ENCODE results near the gene CYB561D2.
A peak's percentile ranks its signal among the peaks of the same experiment; 100 is the strongest.

The CYB561D2 gene

DNA sequence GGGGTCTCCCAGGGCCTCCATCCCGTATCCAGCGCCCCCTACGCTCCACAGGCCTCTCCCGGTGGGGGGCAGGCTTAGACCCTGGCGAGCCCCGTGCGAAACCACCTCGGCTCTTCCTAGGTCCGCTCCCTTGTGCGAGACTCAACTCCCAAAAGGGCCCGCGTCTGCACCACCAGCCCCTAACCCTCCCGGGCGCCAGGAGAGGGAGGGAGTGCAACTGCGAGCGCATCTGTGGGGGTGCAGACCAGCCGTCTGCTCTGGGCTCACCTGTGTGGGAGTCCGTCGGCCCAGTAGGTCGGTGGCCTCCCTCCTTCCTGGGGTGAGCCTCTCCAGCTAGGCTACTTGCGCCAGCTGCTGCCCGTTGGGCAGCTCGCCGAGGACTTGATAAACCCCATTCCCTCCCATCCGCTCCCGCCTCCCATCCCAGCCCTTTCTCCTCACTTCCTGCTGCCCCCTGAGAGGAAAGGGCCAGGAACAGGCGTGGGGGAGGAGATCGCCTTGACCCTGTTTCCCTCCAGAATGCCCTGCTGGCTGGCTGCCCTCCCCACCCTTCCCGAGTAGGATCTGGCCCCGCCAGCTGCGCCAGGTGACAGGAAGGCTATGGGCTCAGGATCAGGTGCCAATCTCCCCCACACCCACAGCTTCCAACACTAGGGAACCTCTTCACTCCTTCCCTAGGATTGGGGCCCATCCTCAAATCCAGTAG is 28.1 kb upstream of the CYB561D2 start, which contains the start of gene HYAL2:
Gene HYAL2 (minus strand): TSS at position 360 of the 706 bp plus-strand sequence. CDS start 2,256 bp downstream, outside the sequence.
- in situ Hi-C loops (cut with MboI; ENCODE audit: low pct_unique_long_range_greater_than_20kb, low sequenced_read_pairs): no loop called here

GRCh38 chr3:50323092-50323600 is 27.5 kb upstream of the CYB561D2 start:
- DNase-seq: no peak
- in situ Hi-C loops (cut with MboI; ENCODE audit: low pct_unique_long_range_greater_than_20kb, low sequenced_read_pairs): no loop called here

More for the DNA sequence above, 28.1 kb upstream of the CYB561D2 start, which contains the start of gene HYAL2:
- no peak for DNase-seq

DNA sequence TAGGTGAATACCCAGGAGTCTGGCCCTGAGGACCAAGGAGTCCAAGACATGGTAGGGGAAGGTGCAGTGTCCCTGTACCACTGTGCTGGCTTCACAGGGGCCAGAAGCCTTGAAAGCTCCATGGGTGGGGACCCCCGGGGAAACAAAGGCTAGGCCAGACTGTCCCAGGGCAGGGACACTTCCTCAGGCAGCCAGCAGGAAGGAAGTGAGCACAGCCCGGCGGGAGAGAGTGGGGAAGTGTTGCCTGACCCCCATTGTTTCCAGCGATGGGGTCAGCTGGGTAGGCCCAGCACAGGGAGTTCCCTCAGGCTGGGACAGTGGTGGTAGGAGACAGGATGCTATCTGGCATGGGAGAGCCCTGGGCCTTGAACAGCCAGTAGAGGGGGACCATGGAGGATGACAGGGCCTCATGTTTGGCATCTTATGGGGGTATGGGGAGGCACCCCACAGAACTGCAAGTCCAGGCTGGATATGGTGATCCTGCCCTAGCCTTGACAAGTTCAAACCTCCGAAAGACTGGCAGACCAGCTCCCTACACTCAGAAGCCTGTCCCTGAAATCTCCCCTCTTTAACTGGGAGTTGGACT is 27.0 kb upstream of the CYB561D2 start:
- DNase-seq: no peak
- in situ Hi-C loops (cut with MboI; ENCODE audit: low pct_unique_long_range_greater_than_20kb, low sequenced_read_pairs): no loop called here

DNA sequence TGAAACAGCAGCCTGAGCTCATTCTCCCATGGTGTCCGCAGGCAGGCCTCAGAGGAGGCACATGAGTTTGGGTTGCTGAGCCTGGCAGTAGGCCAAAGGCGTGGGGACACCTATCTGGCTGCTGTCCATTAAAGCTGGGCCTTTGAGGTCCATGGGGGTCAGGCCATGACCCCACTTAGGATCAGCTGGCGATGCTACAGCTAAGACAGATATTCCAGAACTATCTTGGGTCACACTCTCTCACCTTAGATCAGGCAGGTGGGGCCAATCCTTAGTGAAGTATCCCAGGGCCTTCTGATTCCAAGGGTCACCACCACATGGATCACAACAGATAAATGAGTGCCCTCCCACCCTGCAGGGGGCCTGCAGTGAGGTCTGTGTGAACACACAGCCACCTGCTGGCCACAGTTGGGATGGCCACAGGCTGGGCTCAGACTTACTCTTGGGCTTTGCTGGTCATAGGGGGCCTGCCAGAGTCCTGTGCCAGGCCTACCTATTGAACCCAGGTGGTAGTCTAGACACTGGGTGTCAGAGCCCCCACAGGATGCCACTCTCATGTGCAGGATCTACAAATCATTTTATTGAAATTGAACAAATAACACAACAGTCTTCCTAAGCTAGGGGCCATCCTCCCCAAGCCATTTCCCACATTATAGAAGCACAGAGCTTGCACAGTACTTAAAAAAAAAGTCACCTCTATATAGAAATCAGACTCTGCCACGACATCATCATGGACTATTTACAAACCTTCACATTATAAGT is 26.1 kb upstream of the CYB561D2 start:
- in situ Hi-C loops (cut with MboI; ENCODE audit: low pct_unique_long_range_greater_than_20kb, low sequenced_read_pairs): no loop called here
- DNase-seq: peak; percentile 77

- DNase-seq: no peak
- in situ Hi-C loops (cut with MboI; ENCODE audit: low pct_unique_long_range_greater_than_20kb, low sequenced_read_pairs): no loop called here
These were observed 25.6 kb upstream of the CYB561D2 start for GRCh38 chr3:50325113-50325480.

GRCh38 chr3:50325497-50326181 is 25.0 kb upstream of the CYB561D2 start:
- in situ Hi-C loops (cut with MboI; ENCODE audit: low pct_unique_long_range_greater_than_20kb, low sequenced_read_pairs): no loop called here
- DNase-seq: no peak

- no peak for DNase-seq
- in situ Hi-C loops (cut with MboI; ENCODE audit: low pct_unique_long_range_greater_than_20kb, low sequenced_read_pairs): no loop called here
These were observed 24.5 kb upstream of the CYB561D2 start for GRCh38 chr3:50326182-50326541.

DNA sequence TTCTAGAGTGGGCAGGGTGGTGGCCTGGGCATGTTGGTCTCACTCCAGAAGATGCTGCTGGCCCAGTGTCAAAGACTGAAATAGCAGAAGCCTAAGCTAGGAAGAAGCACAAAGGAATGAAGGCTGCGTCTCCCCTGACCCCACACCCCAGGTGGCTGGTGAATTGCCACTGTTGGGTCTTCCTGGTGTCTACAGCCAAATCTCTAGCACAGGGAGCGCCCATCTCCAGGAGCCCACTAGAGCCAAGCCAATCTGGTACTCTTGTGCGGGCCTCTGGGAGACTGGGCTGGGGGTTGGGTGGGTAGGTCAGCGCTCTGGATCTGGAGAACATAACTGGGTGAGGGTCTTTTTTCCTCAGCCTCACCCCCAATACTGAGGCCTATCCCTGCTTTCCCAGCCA is 23.5 kb upstream of the CYB561D2 start:
- no peak for DNase-seq
- in situ Hi-C loops (cut with MboI; ENCODE audit: low pct_unique_long_range_greater_than_20kb, low sequenced_read_pairs): no loop called here

DNA sequence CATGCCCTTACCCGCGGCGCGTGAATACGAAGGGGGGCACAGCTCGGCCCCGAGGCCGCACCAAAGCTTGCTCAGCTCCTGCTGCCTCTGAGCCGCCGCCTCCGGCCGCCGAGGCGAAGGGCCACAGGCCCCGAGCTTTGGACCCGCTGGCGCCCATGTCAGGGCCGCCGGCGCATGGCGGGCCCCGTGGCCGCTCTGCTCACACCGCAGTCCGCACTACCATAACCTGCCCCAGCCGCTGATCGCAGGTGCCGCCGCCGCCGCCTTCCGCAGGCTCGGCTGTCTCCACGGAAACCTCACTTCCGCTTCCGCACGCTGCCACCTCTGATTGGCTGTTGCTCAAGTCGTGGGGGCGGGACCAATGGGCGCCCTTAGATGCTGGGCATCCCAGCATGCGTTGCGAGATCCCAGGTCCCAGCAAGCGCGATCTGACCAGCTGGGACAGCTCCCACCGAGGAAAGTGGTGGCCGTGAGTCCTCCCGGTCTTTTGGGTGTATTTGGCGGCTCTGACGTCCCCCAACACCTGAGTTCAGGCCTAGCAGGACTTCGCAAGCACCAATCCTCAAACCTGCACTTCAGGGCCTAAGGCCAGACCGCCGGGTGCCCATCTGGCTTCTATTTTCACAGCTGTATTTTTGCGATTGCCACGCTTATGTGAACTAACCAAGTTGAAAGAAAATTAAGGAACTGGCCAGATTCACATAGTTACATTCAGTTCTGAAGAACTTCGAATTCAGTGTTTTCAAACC is 22.5 kb upstream of the CYB561D2 start, which contains the start of gene TUSC2:
Gene TUSC2 (minus strand): TSS at position 281 of the 749 bp plus-strand sequence. CDS start 124 bp downstream, at position 157.
- in situ Hi-C loops (cut with MboI; ENCODE audit: low pct_unique_long_range_greater_than_20kb, low sequenced_read_pairs): no loop called here
- peak; percentile 96 for DNase-seq

- in situ Hi-C loops (cut with MboI; ENCODE audit: low pct_unique_long_range_greater_than_20kb, low sequenced_read_pairs): no loop called here
- no peak for DNase-seq
These were observed 20.3 kb upstream of the CYB561D2 start for GRCh38 chr3:50330330-50330729.

DNA sequence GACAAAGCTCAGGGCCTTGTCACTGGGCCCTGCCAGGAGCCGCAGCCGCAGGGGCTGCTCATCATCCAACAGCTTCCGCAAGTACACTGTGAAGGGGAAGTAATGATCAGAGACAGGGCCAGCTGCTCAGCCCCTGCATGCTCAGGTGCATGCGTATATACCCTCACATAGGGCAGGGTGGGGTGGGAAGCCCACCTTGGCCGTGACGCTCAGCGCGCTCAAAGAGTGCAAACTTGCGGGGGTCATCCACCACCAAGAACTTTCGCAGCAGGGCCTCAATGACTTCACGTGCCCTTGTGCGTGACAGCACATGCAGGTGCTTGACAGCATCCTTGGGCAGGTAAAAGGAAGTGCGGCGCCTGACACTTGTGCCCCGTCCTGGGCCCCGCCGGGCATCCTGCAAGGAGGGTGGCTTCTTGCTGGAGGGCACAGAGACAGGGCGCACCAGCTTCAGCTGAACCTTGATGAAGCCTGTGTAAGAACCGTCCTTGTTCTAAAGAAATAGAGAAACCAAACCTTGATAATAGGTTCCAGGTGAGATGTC is 19.2 kb upstream of the CYB561D2 start:
- DNase-seq: no peak
- in situ Hi-C loops (cut with MboI; ENCODE audit: low pct_unique_long_range_greater_than_20kb, low sequenced_read_pairs): no loop called here

DNA sequence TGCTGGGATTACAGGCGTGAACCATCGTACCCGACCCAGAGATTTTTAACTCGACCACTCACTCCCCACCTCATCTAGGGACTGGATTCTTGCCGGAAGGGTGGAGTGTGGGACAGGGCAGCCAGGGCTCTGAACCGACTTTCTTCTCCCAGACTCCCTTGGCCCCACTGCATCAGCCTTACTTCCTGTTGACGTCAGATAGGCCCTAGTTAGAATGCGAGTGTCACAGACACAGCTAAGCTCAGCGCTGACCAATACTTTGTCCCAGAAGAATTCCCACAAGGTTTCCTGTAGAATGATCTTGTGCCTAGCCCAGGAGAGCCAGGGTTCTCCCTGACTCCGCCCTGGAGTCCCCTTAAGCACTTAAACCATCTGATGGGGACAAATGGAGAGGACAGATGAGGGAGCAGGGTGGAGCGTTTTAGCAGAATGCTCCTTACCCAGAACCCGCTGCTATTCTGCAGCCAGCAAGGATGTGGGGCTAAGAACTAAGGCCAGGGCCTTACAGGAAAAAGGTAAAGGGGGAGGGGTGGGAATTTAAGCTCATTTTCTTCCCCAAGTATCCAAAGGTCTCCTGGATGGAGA is 16.8 kb upstream of the CYB561D2 start:
- in situ Hi-C loops (cut with MboI; ENCODE audit: low pct_unique_long_range_greater_than_20kb, low sequenced_read_pairs): no loop called here
- no peak for DNase-seq

DNA sequence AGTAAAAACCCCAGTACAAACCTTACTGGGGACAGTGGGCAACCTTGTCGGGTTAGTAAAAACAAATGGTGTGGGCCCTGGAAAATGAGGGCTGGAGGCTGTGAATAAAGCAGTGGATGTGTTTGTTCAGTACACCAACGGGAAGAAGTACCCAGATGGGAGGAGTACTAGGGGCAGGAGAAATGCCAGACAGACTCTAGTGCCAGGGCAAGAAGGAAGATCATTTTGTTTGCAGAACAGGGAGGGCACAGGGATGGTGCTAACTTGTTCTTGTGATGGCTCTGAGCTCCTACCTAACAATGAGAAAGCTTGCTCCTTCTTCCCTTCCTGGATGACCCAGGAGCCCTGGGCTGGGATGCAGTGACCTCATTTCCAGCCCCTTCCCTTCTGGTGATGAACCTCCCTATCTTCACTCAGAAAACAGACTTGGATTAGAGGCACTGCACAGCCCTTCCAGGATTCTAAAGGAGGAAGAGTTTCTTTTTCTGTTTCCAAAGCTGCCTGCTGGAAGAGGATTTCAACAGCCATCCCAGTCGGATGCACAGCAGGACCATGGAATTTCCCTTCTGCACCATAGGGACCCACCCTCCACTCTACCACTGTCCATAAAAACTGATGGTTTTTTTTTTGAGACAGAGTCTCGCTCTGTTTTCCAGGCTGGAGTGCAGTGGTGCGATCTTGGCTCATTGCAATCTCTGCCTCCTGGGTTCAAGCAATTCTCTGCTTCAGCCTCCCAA is 16.2 kb upstream of the CYB561D2 start:
- in situ Hi-C loops (cut with MboI; ENCODE audit: low pct_unique_long_range_greater_than_20kb, low sequenced_read_pairs): no loop called here
- no peak for DNase-seq

GRCh38 chr3:50336452-50337174 is 14.0 kb upstream of the CYB561D2 start:
- DNase-seq: no peak

GRCh38 chr3:50337175-50337861 is 13.3 kb upstream of the CYB561D2 start:
- DNase-seq: peak; percentile 99
- in situ Hi-C loops (cut with MboI; ENCODE audit: low pct_unique_long_range_greater_than_20kb, low sequenced_read_pairs): no loop called here

More at GRCh38 chr3:50336452-50337174, 14.0 kb upstream of the CYB561D2 start:
- in situ Hi-C loops (cut with MboI; ENCODE audit: low pct_unique_long_range_greater_than_20kb, low sequenced_read_pairs): no loop called here

DNA sequence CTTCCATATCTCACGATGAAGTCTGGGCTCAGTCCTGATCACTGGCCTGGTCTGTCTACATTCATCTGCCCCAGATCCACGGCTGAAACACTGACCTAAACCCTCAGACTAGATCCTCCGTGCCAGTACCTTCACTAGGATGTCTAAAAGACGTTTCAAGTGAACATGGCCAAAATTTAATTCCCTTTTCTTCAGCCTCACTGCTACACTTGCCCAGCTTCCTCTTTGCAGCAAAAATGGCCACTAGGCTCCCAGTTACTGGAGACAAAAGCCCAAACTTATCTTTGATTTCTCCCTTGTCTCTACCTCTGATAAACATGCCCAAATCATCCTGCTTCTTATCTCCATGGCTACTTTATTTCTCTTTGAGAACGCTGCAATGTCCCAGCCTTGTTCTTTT is 11.7 kb upstream of the CYB561D2 start:
- DNase-seq: peak; percentile 68
- in situ Hi-C loops (cut with MboI; ENCODE audit: low pct_unique_long_range_greater_than_20kb, low sequenced_read_pairs): no loop called here

All from KBM-7 (cell line).